ENCODE data around the gene TMBIM1.

Gene TMBIM1

GRCh38 chr2:218307415-218308090 lies 15.2 kb upstream of the TMBIM1 start:
- H3K4me1 ChIP-seq (ENCODE audit: control insufficient read depth, low read depth, low read length) = no peaks in the 10 kb centered on the region
- H3K27ac ChIP-seq (ENCODE audit: low read depth, low read length) = no peak overlapping the region
- H3K18ac ChIP-seq (ENCODE audit: low read length) = no peak overlapping the region
- no peaks in the 10 kb centered on the region for H3K27me3 ChIP-seq (ENCODE audit: insufficient read depth, low read length, poor library complexity)
- H3K56ac ChIP-seq (ENCODE audit: low read length) = no peak overlapping the region
- no peak overlapping the region for H2BK15ac ChIP-seq (replicated peaks; ENCODE audit: low read depth)
- H3K9ac ChIP-seq (ENCODE audit: low read length) = no peak overlapping the region
- H3K79me1 ChIP-seq (ENCODE audit: low read length) = no peaks in the 10 kb centered on the region
- H3K4me3 ChIP-seq (ENCODE audit: low read length) = no peak overlapping the region
- H4K8ac ChIP-seq (ENCODE audit: low read depth, low read length) = no peak overlapping the region
- no peak for DNase-seq
- no peak overlapping the region for H4K5ac ChIP-seq (ENCODE audit: low read length)
- no peak overlapping the region for H3K4me2 ChIP-seq (ENCODE audit: low read length)
- no peak overlapping the region for H2BK120ac ChIP-seq (ENCODE audit: low read depth, low read length)
- no peak overlapping the region for H3K4ac ChIP-seq (ENCODE audit: low read depth, low read length)
- no peak overlapping the region for H3K23ac ChIP-seq (ENCODE audit: low read length)
- no peak overlapping the region for H2BK5ac ChIP-seq (ENCODE audit: low read length)
- WGBS (ENCODE audit: extremely low coverage, insufficient coverage, low lambda C conversion rate) = no CpG with 5 or more reads among the region's 6 CpGs
- no peaks in the 10 kb centered on the region for H3K36me3 ChIP-seq (ENCODE audit: control insufficient read depth, insufficient read depth, low read length)
- no peaks in the 10 kb centered on the region for H3K79me2 ChIP-seq (ENCODE audit: control insufficient read depth, insufficient read depth, low read length)
- H2AK5ac ChIP-seq (ENCODE audit: low read length) = no peak overlapping the region

- Histone ChIP-seq H3K27me3 (ENCODE audit: insufficient read depth, low read length, poor library complexity) (no peaks in the 10 kb centered on the region), H3K4ac (ENCODE audit: low read depth, low read length) (no peak overlapping the region)
These were observed 14.0 kb upstream of the TMBIM1 start for GRCh38 chr2:218306184-218306920.

GRCh38 chr2:218305383-218305782 lies 13.1 kb upstream of the TMBIM1 start:
- no peak overlapping the region for H3K9ac ChIP-seq (ENCODE audit: low read length)
- no peak overlapping the region for H4K8ac ChIP-seq (ENCODE audit: low read depth, low read length)
- no peak overlapping the region for H4K5ac ChIP-seq (ENCODE audit: low read length)
- H2BK15ac ChIP-seq (replicated peaks; ENCODE audit: low read depth) = no peak overlapping the region
- no CpG with 5 or more reads among the region's 5 CpGs for WGBS (ENCODE audit: extremely low coverage, insufficient coverage, low lambda C conversion rate)
- H3K4ac ChIP-seq (ENCODE audit: low read depth, low read length) = no peak overlapping the region
- H3K36me3 ChIP-seq (ENCODE audit: control insufficient read depth, insufficient read depth, low read length) = no peaks in the 10 kb centered on the region
- no peak for DNase-seq
- H3K79me1 ChIP-seq (ENCODE audit: low read length) = no peaks in the 10 kb centered on the region
- H3K4me1 ChIP-seq (ENCODE audit: control insufficient read depth, low read depth, low read length) = no peaks in the 10 kb centered on the region
- no peak overlapping the region for H3K18ac ChIP-seq (ENCODE audit: low read length)
- H3K23ac ChIP-seq (ENCODE audit: low read length) = no peak overlapping the region
- no peak overlapping the region for H2BK5ac ChIP-seq (ENCODE audit: low read length)
- H2BK120ac ChIP-seq (ENCODE audit: low read depth, low read length) = no peak overlapping the region
- no peak overlapping the region for H3K4me2 ChIP-seq (ENCODE audit: low read length)
- no peak overlapping the region for H3K4me3 ChIP-seq (ENCODE audit: low read length)
- no peak overlapping the region for H2AK5ac ChIP-seq (ENCODE audit: low read length)
- no peak overlapping the region for H3K56ac ChIP-seq (ENCODE audit: low read length)
- H3K79me2 ChIP-seq (ENCODE audit: control insufficient read depth, insufficient read depth, low read length) = no peaks in the 10 kb centered on the region
- H3K27ac ChIP-seq (ENCODE audit: low read depth, low read length) = no peak overlapping the region
- H3K27me3 ChIP-seq (ENCODE audit: insufficient read depth, low read length, poor library complexity) = no peaks in the 10 kb centered on the region

More at GRCh38 chr2:218306184-218306920, 14.0 kb upstream of the TMBIM1 start:
- no peak overlapping the region for H2BK15ac ChIP-seq (replicated peaks; ENCODE audit: low read depth)
- WGBS (ENCODE audit: extremely low coverage, insufficient coverage, low lambda C conversion rate) = no CpG with 5 or more reads among the region's 9 CpGs
- no peak overlapping the region for H3K4me3 ChIP-seq (ENCODE audit: low read length)
- no peak for DNase-seq
- no peak overlapping the region for H2AK5ac ChIP-seq (ENCODE audit: low read length)
- no peak overlapping the region for H3K4me2 ChIP-seq (ENCODE audit: low read length)
- no peak overlapping the region for H3K18ac ChIP-seq (ENCODE audit: low read length)
- H3K27ac ChIP-seq (ENCODE audit: low read depth, low read length) = no peak overlapping the region
- H3K79me1 ChIP-seq (ENCODE audit: low read length) = no peaks in the 10 kb centered on the region
- H3K79me2 ChIP-seq (ENCODE audit: control insufficient read depth, insufficient read depth, low read length) = no peaks in the 10 kb centered on the region
- H3K9ac ChIP-seq (ENCODE audit: low read length) = no peak overlapping the region
- H3K56ac ChIP-seq (ENCODE audit: low read length) = no peak overlapping the region
- no peaks in the 10 kb centered on the region for H3K36me3 ChIP-seq (ENCODE audit: control insufficient read depth, insufficient read depth, low read length)
- no peak overlapping the region for H3K23ac ChIP-seq (ENCODE audit: low read length)
- H3K4me1 ChIP-seq (ENCODE audit: control insufficient read depth, low read depth, low read length) = no peaks in the 10 kb centered on the region
- H2BK5ac ChIP-seq (ENCODE audit: low read length) = no peak overlapping the region
- no peak overlapping the region for H4K8ac ChIP-seq (ENCODE audit: low read depth, low read length)
- no peak overlapping the region for H4K5ac ChIP-seq (ENCODE audit: low read length)
- no peak overlapping the region for H2BK120ac ChIP-seq (ENCODE audit: low read depth, low read length)

GRCh38 chr2:218301176-218301819 lies 9.0 kb upstream of the TMBIM1 start:
- Histone ChIP-seq H3K79me2 (ENCODE audit: control insufficient read depth, insufficient read depth, low read length) (no peaks in the 10 kb centered on the region), H4K5ac (ENCODE audit: low read length) (no peak overlapping the region), H3K23ac (ENCODE audit: low read length) (no peak overlapping the region), H3K4me2 (ENCODE audit: low read length) (no peak overlapping the region), H2BK120ac (ENCODE audit: low read depth, low read length) (no peak overlapping the region), H2BK5ac (ENCODE audit: low read length) (no peak overlapping the region), H3K56ac (ENCODE audit: low read length) (no peak overlapping the region), H4K8ac (ENCODE audit: low read depth, low read length) (no peak overlapping the region), H3K36me3 (ENCODE audit: control insufficient read depth, insufficient read depth, low read length) (no peaks in the 10 kb centered on the region), H2AK5ac (ENCODE audit: low read length) (no peak overlapping the region), H3K4me1 (ENCODE audit: control insufficient read depth, low read depth, low read length) (no peaks in the 10 kb centered on the region), H3K27me3 (ENCODE audit: insufficient read depth, low read length, poor library complexity) (no peaks in the 10 kb centered on the region), H3K79me1 (ENCODE audit: low read length) (no peaks in the 10 kb centered on the region), H3K4me3 (ENCODE audit: low read length) (no peak overlapping the region), H3K4ac (ENCODE audit: low read depth, low read length) (no peak overlapping the region), H2BK15ac (replicated peaks; ENCODE audit: low read depth) (no peak overlapping the region), H3K9ac (ENCODE audit: low read length) (no peak overlapping the region), H3K27ac (ENCODE audit: low read depth, low read length) (no peak overlapping the region), H3K18ac (ENCODE audit: low read length) (no peak overlapping the region)
- WGBS (ENCODE audit: extremely low coverage, insufficient coverage, low lambda C conversion rate) = no CpG with 5 or more reads among the region's 9 CpGs
- peak; percentile 92 for DNase-seq

- H3K23ac ChIP-seq (ENCODE audit: low read length) = no peak overlapping the region
- H3K36me3 ChIP-seq (ENCODE audit: control insufficient read depth, insufficient read depth, low read length) = no peaks in the 10 kb centered on the region
- H3K4me3 ChIP-seq (ENCODE audit: low read length) = no peak overlapping the region
- H3K4me1 ChIP-seq (ENCODE audit: control insufficient read depth, low read depth, low read length) = no peaks in the 10 kb centered on the region
- no peak overlapping the region for H2BK5ac ChIP-seq (ENCODE audit: low read length)
- H2BK120ac ChIP-seq (ENCODE audit: low read depth, low read length) = no peak overlapping the region
- no peak overlapping the region for H3K56ac ChIP-seq (ENCODE audit: low read length)
- no peaks in the 10 kb centered on the region for H3K79me2 ChIP-seq (ENCODE audit: control insufficient read depth, insufficient read depth, low read length)
- H3K79me1 ChIP-seq (ENCODE audit: low read length) = no peaks in the 10 kb centered on the region
- WGBS (ENCODE audit: extremely low coverage, insufficient coverage, low lambda C conversion rate) = no CpG with 5 or more reads among the region's 4 CpGs
- no peak overlapping the region for H2BK15ac ChIP-seq (replicated peaks; ENCODE audit: low read depth)
- no peak for DNase-seq
- H3K27me3 ChIP-seq (ENCODE audit: insufficient read depth, low read length, poor library complexity) = no peaks in the 10 kb centered on the region
- H3K4ac ChIP-seq (ENCODE audit: low read depth, low read length) = no peak overlapping the region
- no peak overlapping the region for H2AK5ac ChIP-seq (ENCODE audit: low read length)
- H4K8ac ChIP-seq (ENCODE audit: low read depth, low read length) = no peak overlapping the region
- no peak overlapping the region for H3K9ac ChIP-seq (ENCODE audit: low read length)
- H3K4me2 ChIP-seq (ENCODE audit: low read length) = no peak overlapping the region
- H3K18ac ChIP-seq (ENCODE audit: low read length) = no peak overlapping the region
- H4K5ac ChIP-seq (ENCODE audit: low read length) = no peak overlapping the region
- no peak overlapping the region for H3K27ac ChIP-seq (ENCODE audit: low read depth, low read length)
These were observed 7.8 kb upstream of the TMBIM1 start for GRCh38 chr2:218300141-218300540.

Data from mesendoderm (in vitro differentiated cells).